ENCODE data around the gene TRAF3IP1.
"Not testable (repeated sequence)": the region's sequence is repeated elsewhere in the genome, so short reads cannot be mapped to it uniquely, and the experiment has no call there.

TRAF3IP1 gene

GRCh38 chr2:238320246-238320647 lies at the start of gene TRAF3IP1:
Gene TRAF3IP1 (plus strand): TSS chr2:238320518. CDS start chr2:238320663, 145 bp downstream.
- Histone ChIP-seq H2AFZ (ENCODE audit: low read depth, low read length) (peak within 1 kb of the TSS; percentile 27; the same call in 1 of the 2 replicates), H4K20me1 (ENCODE audit: insufficient read depth, low read length) (no peaks in the 10 kb centered on the region), H3K9me3 (ENCODE audit: insufficient read depth, low read length) (no peaks in the 10 kb centered on the region), H3K79me2 (ENCODE audit: low read length) (peaks cover 4% of the 10 kb centered on the region; the same call in 1 of the 2 replicates), H3K9ac (ENCODE audit: low read length) (peak within 1 kb of the TSS; percentile 41; the same call in 1 of the 2 replicates), H3K27ac (ENCODE audit: low read length) (no peak within 1 kb of the TSS), H3K36me3 (replicated peaks; ENCODE audit: low read depth, low read length) (no peaks in the 10 kb centered on the region), H3K4me3 (ENCODE audit: low read length) (peak within 1 kb of the TSS; percentile 83), H3K27me3 (ENCODE audit: low read depth, low read length) (no peaks in the 10 kb centered on the region), H3K4me1 (ENCODE audit: low read length) (peaks cover 10% of the 10 kb centered on the region), H3K4me2 (ENCODE audit: low read length) (peak within 1 kb of the TSS; percentile 90)
- TF ChIP-seq EZH2phosphoT487 (IDR thresholded peaks at IDR 0.05; ENCODE audit: low read depth) (no peak), CTCF (IDR thresholded peaks at IDR 0.05; ENCODE audit: low read depth, low read length) (no peak)

- no peak for TF ChIP-seq CTCF (IDR thresholded peaks at IDR 0.05; ENCODE audit: low read depth, low read length)
- TF ChIP-seq EZH2phosphoT487 (IDR thresholded peaks at IDR 0.05; ENCODE audit: low read depth) = no peak
- Histone ChIP-seq H3K9me3 (ENCODE audit: insufficient read depth, low read length) (no peaks in the 10 kb centered on the region), H3K4me1 (ENCODE audit: low read length) (no peaks in the 10 kb centered on the region), H4K20me1 (ENCODE audit: insufficient read depth, low read length) (no peaks in the 10 kb centered on the region), H3K9ac (ENCODE audit: low read length) (no peak overlapping the region), H3K27me3 (ENCODE audit: low read depth, low read length) (no peaks in the 10 kb centered on the region), H2AFZ (ENCODE audit: low read depth, low read length) (no peak overlapping the region), H3K36me3 (replicated peaks; ENCODE audit: low read depth, low read length) (no peaks in the 10 kb centered on the region), H3K79me2 (ENCODE audit: low read length) (no peaks in the 10 kb centered on the region), H3K27ac (ENCODE audit: low read length) (no peak overlapping the region), H3K4me2 (ENCODE audit: low read length) (no peak overlapping the region), H3K4me3 (ENCODE audit: low read length) (no peak overlapping the region)
These were observed 49.7 kb upstream of the TRAF3IP1 start for GRCh38 chr2:238270606-238271005.

- no peak for TF ChIP-seq CTCF (IDR thresholded peaks at IDR 0.05; ENCODE audit: low read depth, low read length)
- no peak for TF ChIP-seq EZH2phosphoT487 (IDR thresholded peaks at IDR 0.05; ENCODE audit: low read depth)
- Histone ChIP-seq H3K79me2 (ENCODE audit: low read length) (no peaks in the 10 kb centered on the region), H3K4me1 (ENCODE audit: low read length) (no peaks in the 10 kb centered on the region), H3K27me3 (ENCODE audit: low read depth, low read length) (no peaks in the 10 kb centered on the region), H3K9ac (ENCODE audit: low read length) (no peak overlapping the region), H4K20me1 (ENCODE audit: insufficient read depth, low read length) (no peaks in the 10 kb centered on the region), H3K4me2 (ENCODE audit: low read length) (no peak overlapping the region), H3K36me3 (replicated peaks; ENCODE audit: low read depth, low read length) (no peaks in the 10 kb centered on the region), H3K9me3 (ENCODE audit: insufficient read depth, low read length) (no peaks in the 10 kb centered on the region), H3K4me3 (ENCODE audit: low read length) (no peak overlapping the region), H2AFZ (ENCODE audit: low read depth, low read length) (no peak overlapping the region), H3K27ac (ENCODE audit: low read length) (no peak overlapping the region)
These were observed 49.2 kb upstream of the TRAF3IP1 start for GRCh38 chr2:238271061-238271554.

GRCh38 chr2:238271686-238272085 lies 48.6 kb upstream of the TRAF3IP1 start:
- not testable (repeated sequence) for H3K4me3 ChIP-seq (ENCODE audit: low read length); H3K4me1 ChIP-seq (ENCODE audit: low read length); H3K4me2 ChIP-seq (ENCODE audit: low read length); H4K20me1 ChIP-seq (ENCODE audit: insufficient read depth, low read length); H2AFZ ChIP-seq (ENCODE audit: low read depth, low read length); H3K79me2 ChIP-seq (ENCODE audit: low read length); H3K27ac ChIP-seq (ENCODE audit: low read length); H3K27me3 ChIP-seq (ENCODE audit: low read depth, low read length); H3K36me3 ChIP-seq (replicated peaks; ENCODE audit: low read depth, low read length); H3K9ac ChIP-seq (ENCODE audit: low read length); H3K9me3 ChIP-seq (ENCODE audit: insufficient read depth, low read length)

All from OCI-LY3 (cell line).